ENCODE data around the gene RBP3.

DNA sequence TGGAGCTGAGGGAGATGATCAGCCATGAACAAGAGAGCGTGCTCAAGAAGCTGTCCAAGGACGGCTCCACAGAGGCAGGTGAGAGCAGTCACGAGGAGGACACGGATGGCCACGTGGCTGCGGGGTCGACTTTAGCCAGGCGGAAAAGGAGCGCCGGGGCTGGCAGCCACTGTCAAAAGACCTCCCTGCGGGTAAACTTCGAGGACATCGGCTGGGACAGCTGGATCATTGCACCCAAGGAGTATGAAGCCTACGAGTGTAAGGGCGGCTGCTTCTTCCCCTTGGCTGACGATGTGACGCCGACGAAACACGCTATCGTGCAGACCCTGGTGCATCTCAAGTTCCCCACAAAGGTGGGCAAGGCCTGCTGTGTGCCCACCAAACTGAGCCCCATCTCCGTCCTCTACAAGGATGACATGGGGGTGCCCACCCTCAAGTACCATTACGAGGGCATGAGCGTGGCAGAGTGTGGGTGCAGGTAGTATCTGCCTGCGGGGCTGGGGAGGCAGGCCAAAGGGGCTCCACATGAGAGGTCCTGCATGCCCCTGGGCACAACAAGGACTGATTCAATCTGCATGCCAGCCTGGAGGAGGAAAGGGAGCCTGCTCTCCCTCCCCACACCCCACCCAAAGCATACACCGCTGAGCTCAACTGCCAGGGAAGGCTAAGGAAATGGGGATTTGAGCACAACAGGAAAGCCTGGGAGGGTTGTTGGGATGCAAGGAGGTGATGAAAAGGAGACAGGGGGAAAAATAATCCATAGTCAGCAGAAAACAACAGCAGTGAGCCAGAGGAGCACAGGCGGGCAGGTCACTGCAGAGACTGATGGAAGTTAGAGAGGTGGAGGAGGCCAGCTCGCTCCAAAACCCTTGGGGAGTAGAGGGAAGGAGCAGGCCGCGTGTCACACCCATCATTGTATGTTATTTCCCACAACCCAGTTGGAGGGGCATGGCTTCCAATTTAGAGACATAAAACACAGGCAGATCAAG, 22.6 kb upstream of the RBP3 start:
- TF ChIP-seq CTCF (IDR thresholded peaks at IDR 0.05) (no peak), EZH2phosphoT487 (IDR thresholded peaks at IDR 0.05) (no peak), EZH2 (IDR thresholded peaks at IDR 0.05) (no peak)
